ENCODE measurements around the gene EXOC2. TPM values are rescaled to one million over a fixed set of nuclear protein-coding genes. Genes with fewer than 3 reads are reported as not detected.

The EXOC2 gene
- total RNA-seq, 4 donors from 2014 or later, result 25.6 to 37.1 (median 30.8) TPM

GRCh38 chr6:680251-680650, 12.7 kb downstream of the EXOC2 start:
- H3K27me3 ChIP-seq, result no peaks in the 10 kb centered on the region
- no peak for DNase-seq
- intact Hi-C loops (cut with DNase I), result no loop called here

GRCh38 chr6:679282-679681, 13.7 kb downstream of the EXOC2 start:
- H3K4me1 ChIP-seq, result peaks cover 0 to 4% of the 10 kb centered on the region in 2 donors
- 79 to 90% methylated on average over 9 of the region's 9 CpGs for WGBS, 2 donors

More at GRCh38 chr6:680251-680650, 12.7 kb downstream of the EXOC2 start:
- 75 to 85% methylated on average over 2 of the region's 2 CpGs for WGBS, 2 donors
- TF ChIP-seq CTCF (IDR thresholded peaks at IDR 0.05) (no peak), POLR2A (IDR thresholded peaks at IDR 0.05) (no peak)
- Histone ChIP-seq H3K27ac (no peak overlapping the region), H3K36me3 (no peaks in the 10 kb centered on the region), H3K9me3 (no peaks in the 10 kb centered on the region), H3K4me1 (peaks cover 0 to 4% of the 10 kb centered on the region in 2 donors), H3K4me3 (replicated peaks in 1 of 3) (no peak overlapping the region)

GRCh38 chr6:678520-678919, 14.4 kb downstream of the EXOC2 start:
- no peaks in the 10 kb centered on the region for H3K9me3 ChIP-seq
- intact Hi-C loops (cut with DNase I), result no loop called here
- H3K4me1 ChIP-seq, result peaks cover 0 to 4% of the 10 kb centered on the region in 2 donors
- H3K27me3 ChIP-seq, result no peaks in the 10 kb centered on the region
- no peaks in the 10 kb centered on the region for H3K36me3 ChIP-seq
- TF ChIP-seq POLR2A (IDR thresholded peaks at IDR 0.05) (no peak), CTCF (IDR thresholded peaks at IDR 0.05) (no peak)
- no peak overlapping the region for H3K4me3 ChIP-seq (replicated peaks in 1 of 3)
- H3K27ac ChIP-seq, result no peak overlapping the region
- DNase-seq, result no peak
- WGBS, 2 donors, result 52 to 76% methylated on average over 3 of the region's 3 CpGs

More at GRCh38 chr6:679282-679681, 13.7 kb downstream of the EXOC2 start:
- intact Hi-C loops (cut with DNase I), result no loop called here
- Histone ChIP-seq H3K4me3 (replicated peaks in 1 of 3) (no peak overlapping the region), H3K27ac (no peak overlapping the region), H3K9me3 (no peaks in the 10 kb centered on the region), H3K27me3 (no peaks in the 10 kb centered on the region), H3K36me3 (no peaks in the 10 kb centered on the region)
- no peak for TF ChIP-seq POLR2A (IDR thresholded peaks at IDR 0.05)
- no peak for TF ChIP-seq CTCF (IDR thresholded peaks at IDR 0.05)
- DNase-seq, result no peak

- WGBS, 2 donors, result 97% methylated on average over 4 of the region's 4 CpGs
- H3K4me1 ChIP-seq, result peaks cover 0 to 4% of the 10 kb centered on the region in 2 donors
- intact Hi-C loops (cut with DNase I), result no loop called here
These were observed 15.0 kb downstream of the EXOC2 start for GRCh38 chr6:677919-678318.

GRCh38 chr6:674956-675355, 18.0 kb downstream of the EXOC2 start:
- Histone ChIP-seq H3K4me1 (no peaks in the 10 kb centered on the region), H3K4me3 (replicated peaks in 1 of 3) (no peak overlapping the region), H3K27ac (no peak overlapping the region), H3K9me3 (no peaks in the 10 kb centered on the region), H3K36me3 (no peaks in the 10 kb centered on the region), H3K27me3 (no peaks in the 10 kb centered on the region)
- 79 to 81% methylated on average over 3 of the region's 3 CpGs for WGBS, 2 donors
- intact Hi-C loops (cut with DNase I), result no loop called here
- TF ChIP-seq CTCF (IDR thresholded peaks at IDR 0.05) (no peak), POLR2A (IDR thresholded peaks at IDR 0.05) (no peak)
- no peak for DNase-seq

More at GRCh38 chr6:677919-678318, 15.0 kb downstream of the EXOC2 start:
- H3K27ac ChIP-seq, result no peak overlapping the region
- no peak for TF ChIP-seq POLR2A (IDR thresholded peaks at IDR 0.05)
- no peak for TF ChIP-seq CTCF (IDR thresholded peaks at IDR 0.05)
- no peak for DNase-seq
- no peaks in the 10 kb centered on the region for H3K36me3 ChIP-seq
- H3K9me3 ChIP-seq, result no peaks in the 10 kb centered on the region
- no peaks in the 10 kb centered on the region for H3K27me3 ChIP-seq
- no peak overlapping the region for H3K4me3 ChIP-seq (replicated peaks in 1 of 3)

All from thyroid gland (tissue), 4 donors.